Astrocyte (in vitro differentiated cells and primary cell): ENCODE results near the gene ERCC6L2. TPM values are rescaled to one million over a fixed set of nuclear protein-coding genes. Genes with fewer than 3 reads are reported as not detected.
A peak's percentile ranks its signal among the peaks of the same experiment; 100 is the strongest.

Experiments used
- DNase-seq: peaks from one replicate; pipeline ENCODE4 v3.0.0-alpha.2; 2010; ENCODE audit warnings: low read depth
- FAIRE-seq: peaks from 2 replicates; lab custom pipeline; 2011; peaks lifted over from hg19 to GRCh38; lab: Jason Lieb, UNC
- H2AFZ ChIP-seq: 2 replicates; pipeline ENCODE4 v1.6.0; 2012; ENCODE audit warnings: low read depth, low read length, inconsistent platforms
- H3K27ac ChIP-seq: 2 replicates; pipeline ENCODE4 v1.5.1; 2011; ENCODE audit warnings: low read depth, low read length, inconsistent platforms
- H3K27me3 ChIP-seq: 2 replicates; pipeline ENCODE4 v1.6.0; 2011; ENCODE audit warnings: low read length, inconsistent platforms; ENCODE audit not compliant: insufficient read depth
- H3K36me3 ChIP-seq: 2 replicates; pipeline ENCODE4 v1.5.1; 2011; ENCODE audit warnings: low read length, inconsistent platforms; ENCODE audit not compliant: insufficient read depth
- H3K4me1 ChIP-seq: 2 replicates; pipeline ENCODE4 v1.5.1; 2011; ENCODE audit warnings: low read length, inconsistent platforms; ENCODE audit not compliant: insufficient read depth
- H3K4me2 ChIP-seq: 2 replicates; pipeline ENCODE4 v1.6.0; 2012; ENCODE audit warnings: low read length, inconsistent platforms
- H3K4me3 ChIP-seq: 2 replicates; pipeline ENCODE4 v1.5.1; 2011; ENCODE audit warnings: low read depth, mild to moderate bottlenecking, low read length, inconsistent platforms; ENCODE audit not compliant: insufficient read depth
- H3K79me2 ChIP-seq: 2 replicates; pipeline ENCODE4 v1.6.0; 2012; ENCODE audit warnings: mild to moderate bottlenecking, low read length, inconsistent platforms; ENCODE audit not compliant: insufficient read depth
- H3K9ac ChIP-seq: 2 replicates; pipeline ENCODE4 v1.6.0; 2012; ENCODE audit warnings: mild to moderate bottlenecking, low read length, inconsistent platforms
- H3K9me3 ChIP-seq: 2 replicates; pipeline ENCODE4 v1.5.1; 2012; ENCODE audit warnings: low read depth, mild to moderate bottlenecking, low read length, inconsistent platforms; ENCODE audit not compliant: insufficient read depth
- H4K20me1 ChIP-seq: 2 replicates; pipeline ENCODE4 v1.6.0; 2012; ENCODE audit warnings: low read length, inconsistent platforms; ENCODE audit not compliant: insufficient read depth
- H3K27ac Mint-ChIP-seq: one replicate; pipeline ENCODE4 v1.8.0; 2021; ENCODE audit warnings: mild to moderate bottlenecking, mixed read lengths; ENCODE audit not compliant: unreplicated experiment
- H3K27me3 Mint-ChIP-seq: one replicate; pipeline ENCODE4 v1.8.0; 2021; ENCODE audit warnings: low read depth, mixed read lengths; ENCODE audit not compliant: unreplicated experiment
- H3K36me3 Mint-ChIP-seq: one replicate; pipeline ENCODE4 v1.8.0; 2021; ENCODE audit warnings: low read depth, mixed read lengths; ENCODE audit not compliant: unreplicated experiment
- H3K4me1 Mint-ChIP-seq: one replicate; pipeline ENCODE4 v1.8.0; 2021; ENCODE audit warnings: low read depth, mixed read lengths; ENCODE audit not compliant: unreplicated experiment
- H3K4me3 Mint-ChIP-seq: one replicate; pipeline ENCODE4 v1.8.0; 2021; ENCODE audit warnings: mild to moderate bottlenecking, moderate library complexity, mixed read lengths; ENCODE audit not compliant: unreplicated experiment
- H3K9me3 Mint-ChIP-seq: one replicate; pipeline ENCODE4 v1.8.0; 2021; ENCODE audit warnings: mild to moderate bottlenecking, mixed read lengths; ENCODE audit not compliant: unreplicated experiment
- CTCF ChIP-seq: IDR thresholded peaks from 2 replicates; pipeline ENCODE4 v1.5.1; 2011; ENCODE audit warnings: low read depth, mild to moderate bottlenecking, inconsistent platforms, low read length, moderate library complexity; ENCODE audit not compliant: insufficient read depth
- EZH2 ChIP-seq: IDR thresholded peaks from 2 replicates; pipeline ENCODE4 v1.6.1; 2012; ENCODE audit warnings: mild to moderate bottlenecking, low read length, inconsistent platforms; ENCODE audit not compliant: insufficient read depth
- total RNA-seq: library from RNA; stranded (reverse); gene quantifications from 2 replicates; pipeline ENCODE4 v1.2.1, GENCODE V29; 2021

ERCC6L2 gene
- total RNA-seq, 1 donor from 2014 or later: 31.9 TPM

GRCh38 chr9:95874989-95875304 lies 544 bp upstream of the ERCC6L2 start:
- peak overlapping the region; percentile 96 for H2AFZ ChIP-seq
- Mint-ChIP-seq H3K27ac (no peak overlapping the region), H3K27me3 (no peaks in the 10 kb centered on the region), H3K4me3 (no peak overlapping the region), H3K36me3 (no peaks in the 10 kb centered on the region), H3K4me1 (peaks cover 6% of the 10 kb centered on the region), H3K9me3 (no peaks in the 10 kb centered on the region)
- FAIRE-seq (no peak), DNase-seq (no peak)
- H3K9ac ChIP-seq: no peak overlapping the region
- peaks cover 9% of the 10 kb centered on the region for H3K4me1 ChIP-seq
- no peaks in the 10 kb centered on the region for H3K27me3 ChIP-seq
- H3K9me3 ChIP-seq: no peaks in the 10 kb centered on the region
- TF ChIP-seq EZH2: no peak
- no peak for TF ChIP-seq CTCF
- H3K36me3 ChIP-seq: no peaks in the 10 kb centered on the region
- no peak overlapping the region for H3K4me3 ChIP-seq
- no peak overlapping the region for H3K27ac ChIP-seq
- no peak overlapping the region for H3K4me2 ChIP-seq
- H3K79me2 ChIP-seq: peaks cover 21% of the 10 kb centered on the region
- H4K20me1 ChIP-seq: no peaks in the 10 kb centered on the region

- H4K20me1 ChIP-seq: no peaks in the 10 kb centered on the region
- Mint-ChIP-seq H3K36me3 (no peaks in the 10 kb centered on the region), H3K4me1 (peaks cover 11% of the 10 kb centered on the region), H3K4me3 (no peak overlapping the region), H3K27ac (no peak overlapping the region), H3K9me3 (no peaks in the 10 kb centered on the region), H3K27me3 (no peaks in the 10 kb centered on the region)
- TF ChIP-seq EZH2 (no peak), CTCF (no peak)
- H3K9ac ChIP-seq: no peak overlapping the region
- H3K4me3 ChIP-seq: no peak overlapping the region
- no peaks in the 10 kb centered on the region for H3K27me3 ChIP-seq
- H3K4me1 ChIP-seq: peaks cover 9% of the 10 kb centered on the region
- peak overlapping the region; percentile 96 for H2AFZ ChIP-seq
- no peak for DNase-seq
- H3K79me2 ChIP-seq: peaks cover 33% of the 10 kb centered on the region
- no peaks in the 10 kb centered on the region for H3K9me3 ChIP-seq
- H3K4me2 ChIP-seq: no peak overlapping the region
- peaks cover 2% of the 10 kb centered on the region for H3K36me3 ChIP-seq
- no peak overlapping the region for H3K27ac ChIP-seq
- no peak for FAIRE-seq
Observed at GRCh38 chr9:95876138-95876444, 600 bp downstream of the ERCC6L2 start.

- Mint-ChIP-seq H3K27me3 (no peaks in the 10 kb centered on the region), H3K27ac (no peak overlapping the region), H3K4me3 (no peak overlapping the region), H3K4me1 (peaks cover 11% of the 10 kb centered on the region), H3K9me3 (no peaks in the 10 kb centered on the region), H3K36me3 (no peaks in the 10 kb centered on the region)
- peaks cover 2% of the 10 kb centered on the region for H4K20me1 ChIP-seq
- no peak overlapping the region for H3K4me2 ChIP-seq
- no peak overlapping the region for H3K27ac ChIP-seq
- TF ChIP-seq EZH2 (no peak), CTCF (no peak)
- no peak for DNase-seq
- peaks cover 2% of the 10 kb centered on the region for H3K36me3 ChIP-seq
- peaks cover 38% of the 10 kb centered on the region for H3K79me2 ChIP-seq
- H2AFZ ChIP-seq: peak overlapping the region; percentile 96
- FAIRE-seq: no peak
- no peak overlapping the region for H3K9ac ChIP-seq
- no peaks in the 10 kb centered on the region for H3K9me3 ChIP-seq
- no peak overlapping the region for H3K4me3 ChIP-seq
- no peaks in the 10 kb centered on the region for H3K27me3 ChIP-seq
- H3K4me1 ChIP-seq: peaks cover 9% of the 10 kb centered on the region
Observed at GRCh38 chr9:95876595-95876994, 1.1 kb downstream of the ERCC6L2 start.
